HCEC 1CT (cell line): ENCODE data around the gene ASTL.
A peak's percentile ranks its signal among the peaks of the same experiment; 100 is the strongest.

ENCODE experiments used
- DNase-seq: peaks from one replicate; pipeline ENCODE4 v3.0.0-alpha.2; 2017

The ASTL gene

GRCh38 chr2:96158554-96158940, 20.2 kb upstream of the ASTL start:
- no peak for DNase-seq

DNA sequence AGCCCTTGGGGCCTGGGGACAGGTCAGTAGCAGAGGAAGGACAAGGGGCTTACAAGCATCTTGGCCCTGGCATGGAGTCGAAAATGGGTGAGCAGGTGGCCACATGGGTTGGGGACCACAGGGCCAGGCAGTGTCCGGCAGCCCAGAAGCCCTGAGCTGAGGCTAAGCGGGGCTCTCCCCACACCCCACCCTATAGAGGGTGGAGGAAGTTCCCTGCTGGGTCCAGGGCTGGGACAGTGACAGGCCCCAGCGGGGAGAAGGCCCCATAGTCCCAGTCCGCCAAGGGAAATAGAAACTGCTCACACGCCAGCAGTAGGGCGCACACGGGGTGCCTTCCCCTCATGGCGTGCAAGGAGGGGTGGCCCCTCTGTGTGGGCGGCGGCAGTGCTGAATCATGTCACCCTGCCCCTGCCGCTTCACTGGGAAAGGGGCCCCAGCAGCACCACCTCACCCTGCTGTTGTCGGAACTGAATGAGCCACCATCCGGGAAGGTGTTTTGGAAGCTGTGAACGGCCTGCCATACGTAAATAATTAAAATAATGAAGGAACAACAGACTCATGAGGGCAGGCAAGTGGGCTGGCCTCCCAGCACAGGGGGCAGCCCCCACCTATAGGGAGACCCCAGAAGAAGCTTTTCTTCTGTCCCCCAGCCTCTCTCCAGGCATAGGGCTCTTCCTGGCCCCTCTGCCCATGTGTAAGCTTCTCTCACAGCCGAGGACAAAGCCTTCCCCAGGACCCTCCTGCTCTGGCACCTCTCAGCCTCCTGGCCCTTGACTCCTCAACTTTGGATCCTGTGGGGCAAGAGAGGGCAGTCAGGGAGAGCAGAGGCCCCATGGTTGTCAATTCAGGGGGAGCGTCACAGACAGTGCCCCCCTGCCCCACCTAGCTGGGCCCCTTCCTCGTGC, 19.6 kb upstream of the ASTL start:
- no peak for DNase-seq

- DNase-seq = no peak
These were observed 18.8 kb upstream of the ASTL start for GRCh38 chr2:96156926-96157648.

DNA sequence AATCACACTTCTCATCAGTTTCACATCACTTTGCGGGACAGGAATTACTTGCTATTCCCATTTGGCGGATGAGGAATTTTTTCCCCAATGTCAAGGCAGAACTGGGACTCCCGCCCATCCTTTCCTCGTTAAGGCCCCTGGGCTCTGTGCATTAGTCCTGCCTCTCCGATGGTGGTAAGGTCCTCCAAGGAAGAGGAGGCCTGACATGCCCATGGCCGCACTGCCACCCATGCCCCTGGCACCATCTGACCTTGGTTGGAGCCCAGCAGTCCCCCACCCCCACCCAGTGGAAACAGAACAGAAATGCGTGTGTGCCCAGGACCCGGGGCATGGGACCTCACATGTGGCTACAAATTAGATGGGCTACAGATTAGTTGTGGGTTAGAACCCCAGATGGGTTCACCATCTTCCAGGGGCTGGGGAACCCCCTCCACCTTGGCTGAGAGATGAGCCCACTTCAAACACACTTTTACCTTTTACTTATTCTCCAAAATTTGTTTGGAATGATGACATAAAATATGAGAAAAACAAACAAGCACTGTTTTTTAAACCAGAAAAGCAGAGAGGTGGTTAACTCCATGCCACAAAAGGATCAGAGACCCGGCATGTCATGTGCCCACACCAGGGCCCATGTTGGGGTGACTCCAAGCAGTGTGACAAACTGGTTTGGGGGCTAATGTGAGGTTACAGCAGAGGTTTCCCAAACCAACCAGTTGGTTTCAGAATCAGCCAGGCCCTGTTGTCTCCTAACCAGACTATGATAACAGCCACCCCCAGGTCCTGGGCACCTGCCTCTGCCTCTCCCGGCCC, 17.9 kb upstream of the ASTL start:
- no peak for DNase-seq

- no peak for DNase-seq
These were observed 16.4 kb upstream of the ASTL start for GRCh38 chr2:96154506-96155380.

DNA sequence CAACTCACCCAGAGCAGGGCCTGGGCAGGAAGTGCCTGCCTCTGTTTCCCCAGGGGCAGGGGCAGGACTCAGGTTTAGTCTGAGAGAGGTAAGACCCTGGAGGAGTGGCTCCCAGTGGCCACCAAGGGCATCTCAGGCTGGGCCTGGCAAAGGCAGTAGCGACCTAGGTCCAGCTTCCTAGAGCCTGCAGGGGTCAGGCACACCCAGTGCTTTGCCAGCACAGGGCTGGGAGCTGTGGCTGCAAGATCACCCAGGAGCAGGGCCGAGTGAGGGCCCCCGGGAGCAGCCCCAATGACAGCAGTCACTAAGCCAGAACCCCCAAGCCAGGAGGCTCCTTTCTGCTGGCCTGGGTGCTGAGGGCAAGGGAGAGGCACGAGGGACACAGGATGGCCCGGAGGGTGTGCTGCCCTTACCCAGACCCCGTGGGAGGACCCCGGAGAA, 15.7 kb upstream of the ASTL start:
- DNase-seq = no peak

- DNase-seq = no peak
These were observed 15.0 kb upstream of the ASTL start for GRCh38 chr2:96153291-96153713.

- no peak for DNase-seq
These were observed 14.2 kb upstream of the ASTL start for GRCh38 chr2:96152304-96153161.

DNA sequence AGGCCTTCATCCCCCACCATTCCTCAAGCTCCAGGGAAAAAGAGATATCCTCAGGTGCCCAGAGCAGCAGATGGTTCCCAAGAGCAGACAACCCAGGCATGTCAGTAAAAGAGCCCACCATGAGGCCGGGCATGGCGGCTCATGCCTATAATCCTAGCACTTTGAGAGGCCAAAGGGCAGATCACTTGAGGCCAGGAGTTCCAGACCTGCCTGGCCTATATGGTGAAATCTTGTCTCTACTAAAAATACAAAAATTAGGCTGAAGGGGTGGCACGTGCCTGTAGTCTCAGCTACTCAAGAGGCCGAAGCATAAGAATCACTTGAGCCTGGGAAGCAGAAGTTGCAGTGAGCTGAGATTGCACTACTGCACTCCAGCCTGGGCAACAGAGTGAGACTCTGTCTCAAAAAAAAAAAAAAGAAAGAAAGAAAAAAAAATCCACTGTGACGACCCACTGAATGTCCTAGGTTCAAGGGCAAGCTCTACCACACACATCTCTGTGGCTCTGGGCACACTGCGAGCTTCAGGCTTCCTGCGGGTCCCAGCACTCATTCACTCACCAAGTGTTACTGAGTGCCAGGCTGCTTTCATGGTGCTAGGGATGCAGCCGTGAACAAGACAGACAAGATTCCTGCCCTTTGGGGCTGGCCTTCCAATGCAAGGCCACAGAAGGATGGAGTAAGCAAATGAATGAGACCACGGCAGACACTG, 13.4 kb upstream of the ASTL start:
- no peak for DNase-seq

DNA sequence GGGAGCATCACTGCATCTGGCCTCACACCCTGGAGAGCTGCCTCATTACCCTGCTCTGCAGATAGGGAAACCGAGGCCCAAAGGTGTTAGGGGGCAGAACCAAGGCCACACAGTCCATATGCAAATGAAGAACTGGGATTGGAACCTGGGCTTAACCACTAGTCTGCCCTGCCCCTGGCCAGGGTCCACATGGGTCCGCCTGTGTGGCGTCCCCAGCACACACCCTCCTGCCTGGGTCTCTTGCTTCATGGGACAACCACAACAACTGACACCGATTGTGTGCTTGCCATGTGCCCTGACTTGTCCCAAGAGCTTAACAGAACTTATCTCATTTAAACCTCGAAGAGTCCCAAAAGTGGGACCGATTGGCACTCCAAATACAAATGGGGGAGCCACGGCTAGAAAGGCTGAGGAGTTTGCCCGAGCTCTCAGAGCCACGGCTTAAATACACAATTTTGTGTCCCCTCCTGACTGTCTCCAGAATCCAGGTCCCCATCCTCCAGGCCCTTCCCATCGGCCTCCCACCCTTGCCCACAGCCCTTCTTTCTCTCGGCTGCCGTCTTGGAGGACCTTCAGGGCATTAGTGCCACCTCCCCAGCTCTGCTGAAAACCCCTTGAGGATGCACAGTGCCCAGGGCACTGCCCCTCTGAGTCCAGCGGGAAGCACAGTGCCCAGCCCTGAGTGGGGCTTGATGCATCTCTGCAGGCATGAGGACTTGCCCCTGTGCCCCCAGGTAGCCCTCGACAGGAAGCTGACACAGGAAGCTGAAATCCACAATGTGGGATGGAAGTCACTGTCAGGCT, 12.7 kb upstream of the ASTL start:
- no peak for DNase-seq

DNA sequence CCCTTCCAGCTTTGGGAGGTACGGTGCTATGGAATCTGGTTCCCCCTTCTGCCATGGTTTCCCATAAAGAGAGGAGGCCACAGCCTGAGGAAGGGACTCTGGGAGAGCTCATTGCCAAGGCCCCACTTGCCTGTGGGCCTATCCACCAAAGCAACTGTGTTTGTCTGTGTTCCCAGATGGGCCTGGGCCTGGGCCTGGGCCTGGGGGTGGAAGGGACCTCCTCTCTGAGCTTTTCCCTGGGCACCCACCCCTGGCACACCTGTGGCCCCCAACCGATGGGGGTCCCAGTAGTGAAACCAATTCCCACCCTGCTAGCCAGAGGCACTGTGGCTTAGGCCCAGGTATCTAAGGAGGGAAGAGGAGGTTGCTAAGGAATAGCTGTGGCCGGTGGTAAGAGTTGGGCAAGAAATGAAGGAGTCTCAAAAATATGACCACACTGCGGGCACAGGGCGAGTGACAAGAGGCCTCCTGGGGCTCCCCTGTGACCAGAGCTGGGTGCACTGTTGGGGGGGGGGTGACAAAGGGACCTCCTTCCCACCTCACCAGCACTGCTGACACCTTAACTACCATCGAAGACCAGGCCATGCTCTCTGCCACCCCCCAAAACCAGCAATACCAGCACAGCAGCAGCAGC, 11.8 kb upstream of the ASTL start:
- DNase-seq = no peak

- DNase-seq = peak; percentile 75
These were observed 10.3 kb upstream of the ASTL start for GRCh38 chr2:96148410-96149217.

DNA sequence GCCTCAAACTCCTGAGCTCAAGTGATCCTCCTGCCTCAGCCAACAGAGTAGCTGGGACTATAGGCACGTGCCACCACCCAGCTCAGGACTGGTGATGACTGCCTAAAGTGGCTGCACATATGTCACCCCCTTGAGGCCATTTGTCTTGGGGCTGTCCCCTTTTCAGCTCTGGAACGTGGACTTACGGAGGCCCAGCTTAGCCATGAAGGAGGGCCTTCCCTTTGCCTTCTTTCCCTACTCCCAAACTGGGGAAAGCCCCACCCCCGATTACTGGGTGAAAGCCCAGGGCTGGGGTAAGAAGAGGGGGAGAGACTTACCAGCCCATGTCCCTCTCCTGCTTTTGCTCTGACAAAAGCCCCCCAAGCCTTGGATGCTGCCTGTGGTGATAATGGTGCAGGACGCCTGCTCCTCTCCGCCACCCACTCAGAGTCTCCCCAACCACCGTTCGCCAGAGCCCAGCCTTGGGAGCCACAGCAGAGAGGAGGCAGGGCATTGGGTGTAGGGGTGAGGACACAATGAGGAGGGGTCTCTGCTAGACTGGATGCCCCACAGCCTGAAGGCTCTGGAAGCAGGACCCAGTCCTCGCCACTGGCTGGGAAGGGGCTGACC, 9.4 kb upstream of the ASTL start:
- DNase-seq = no peak

DNA sequence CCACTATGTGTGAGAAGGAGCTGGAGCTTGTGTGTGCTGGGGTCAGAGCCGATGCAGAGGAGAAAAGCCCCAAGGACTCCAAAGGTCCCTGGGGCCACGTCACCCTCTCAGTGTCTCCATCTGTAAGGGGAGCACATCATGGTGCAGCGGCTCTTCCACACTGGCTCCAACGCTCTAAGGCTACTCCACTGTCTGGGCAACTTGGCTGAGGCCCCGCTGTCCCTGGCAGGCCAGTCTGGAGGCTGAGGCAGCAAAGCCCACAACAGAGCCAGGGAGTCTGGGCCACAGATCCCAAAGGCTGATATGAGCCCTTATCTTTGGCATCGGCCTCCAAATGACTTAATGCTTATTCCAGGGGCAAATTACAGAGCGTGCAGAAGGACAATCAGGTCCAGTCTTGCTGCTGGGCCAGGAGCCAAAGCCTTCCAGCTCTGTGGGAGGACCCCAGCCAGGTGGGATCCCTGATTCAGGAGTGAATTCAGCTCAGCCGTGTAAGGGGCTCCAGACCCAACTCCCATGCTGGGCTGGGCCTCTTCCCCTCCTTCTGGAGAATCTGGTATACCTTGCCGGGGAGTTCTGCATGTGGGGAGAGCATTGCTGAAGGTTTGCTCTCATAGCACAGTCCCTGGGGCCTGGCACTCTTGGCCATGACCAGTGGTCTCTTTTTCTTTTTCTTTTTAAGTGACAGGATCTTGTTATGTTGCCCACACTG, 8.7 kb upstream of the ASTL start:
- DNase-seq = no peak

DNA sequence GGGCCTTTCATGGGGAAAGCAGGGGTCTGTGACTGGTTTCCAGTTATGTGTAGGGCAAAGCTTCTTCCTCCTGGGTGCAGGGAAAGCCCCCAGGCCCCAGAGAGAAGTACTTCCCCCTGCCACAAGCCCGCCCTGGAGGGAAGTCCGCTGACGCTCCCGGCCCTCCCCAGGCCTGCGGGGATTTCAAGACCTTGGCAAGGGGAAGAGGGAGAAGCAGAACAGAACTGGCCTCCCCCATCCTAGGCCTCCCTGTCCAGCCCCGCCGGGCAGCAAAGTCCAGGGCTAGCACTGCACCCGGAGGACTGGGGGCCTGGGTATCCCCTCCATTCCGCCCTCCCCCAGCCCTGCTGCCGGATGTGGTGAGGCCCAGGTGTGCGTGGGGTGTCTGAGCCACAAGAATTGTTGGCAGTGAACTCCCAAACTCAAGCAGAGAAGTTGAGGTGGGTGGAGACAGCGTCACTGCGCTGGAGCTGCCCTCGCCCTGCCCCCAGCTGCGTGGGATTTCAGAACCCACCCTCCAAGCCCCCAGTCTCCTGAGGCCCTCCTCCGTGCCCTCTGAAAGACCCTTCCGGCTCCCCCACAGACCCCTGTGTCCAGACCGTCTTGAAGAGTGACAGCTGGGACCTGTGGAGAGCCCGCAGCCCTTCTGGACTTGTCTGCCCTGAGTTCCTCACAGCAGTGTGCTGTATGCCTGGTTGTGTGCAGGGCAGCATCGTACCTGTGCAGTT, 8.0 kb upstream of the ASTL start:
- DNase-seq = no peak

- DNase-seq = no peak
These were observed 7.5 kb upstream of the ASTL start for GRCh38 chr2:96145848-96146152.
